WTC11 (cell line): ENCODE data around the gene TYMS. TPM values are rescaled to one million over a fixed set of nuclear protein-coding genes. Genes with fewer than 3 reads are reported as not detected.

Source experiments
- ATAC-seq: fragments of 200-7000 bp; cut with Tn5 transposase; 2 replicates; pipeline ENCODE4 v1.10.0; 2021; ENCODE audit warnings: mild to moderate bottlenecking, moderate library complexity
- CTCF ChIA-PET: fragments of 300-600 bp; sonication (Branson Sonifier 250); formaldehyde crosslinking; loops from one replicate; lab custom pipeline; 2021; ENCODE audit warnings: antibody characterized with exemption; lab: Charles Lee
- POLR2A ChIA-PET: fragments of 350-600 bp; sonication (Branson Sonifier 250); formaldehyde crosslinking; loops from one replicate; lab custom pipeline; 2021; ENCODE audit warnings: antibody characterized with exemption; lab: Charles Lee
- DNase-seq: peaks from one replicate; pipeline ENCODE4 v3.0.0; 2021; ENCODE audit warnings: low spot score
- H3K27ac Mint-ChIP-seq: 2 replicates; pipeline ENCODE4 v1.8.0; 2021; ENCODE audit warnings: mixed read lengths
- H3K27me3 Mint-ChIP-seq: 2 replicates; pipeline ENCODE4 v1.8.0; 2021; ENCODE audit warnings: low read depth, mild to moderate bottlenecking, moderate library complexity, mixed read lengths
- H3K36me3 Mint-ChIP-seq: 2 replicates; pipeline ENCODE4 v1.8.0; 2021; ENCODE audit warnings: mixed read lengths
- H3K4me1 Mint-ChIP-seq: 2 replicates; pipeline ENCODE4 v1.8.0; 2022; ENCODE audit warnings: mixed read lengths
- H3K4me3 Mint-ChIP-seq: 2 replicates; pipeline ENCODE4 v1.8.0; 2021; ENCODE audit warnings: mild to moderate bottlenecking, moderate library complexity, mixed read lengths
- H3K9me3 Mint-ChIP-seq: 2 replicates; pipeline ENCODE4 v1.8.0; 2021; ENCODE audit warnings: mixed read lengths
- CREB1 ChIP-seq: sonication (generic); formaldehyde crosslinking; IDR thresholded peaks from 2 replicates; pipeline ENCODE4 v1.8.0; 2023; ENCODE audit warnings: mild to moderate bottlenecking, missing genetic modification reagents
- EMX1 ChIP-seq: fragments of 250-450 bp; sonication (Bioruptor Pico); IDR thresholded peaks from 2 replicates; pipeline ENCODE4 v1.8.0; 2021; ENCODE audit warnings: mild to moderate bottlenecking
- ESRRA ChIP-seq: sonication (generic); formaldehyde crosslinking; IDR thresholded peaks from 2 replicates; pipeline ENCODE4 v1.8.1; 2022; ENCODE audit warnings: mild to moderate bottlenecking, missing genetic modification reagents, borderline replicate concordance
- ETV6 ChIP-seq: sonication (generic); formaldehyde crosslinking; IDR thresholded peaks from 2 replicates; pipeline ENCODE4 v1.8.1; 2022; ENCODE audit warnings: mild to moderate bottlenecking, missing genetic modification reagents
- FOXJ3 ChIP-seq: sonication (generic); formaldehyde crosslinking; IDR thresholded peaks from 2 replicates; pipeline ENCODE4 v1.9.0; 2021; ENCODE audit warnings: missing genetic modification reagents, mild to moderate bottlenecking, borderline replicate concordance
- FOXP1 ChIP-seq: sonication (generic); formaldehyde crosslinking; IDR thresholded peaks from 2 replicates; pipeline ENCODE4 v1.8.0; 2022; ENCODE audit warnings: missing genetic modification reagents, mild to moderate bottlenecking, moderate library complexity, borderline replicate concordance
- KAT7 ChIP-seq: sonication (generic); formaldehyde crosslinking; IDR thresholded peaks from 2 replicates; pipeline ENCODE4 v1.8.1; 2023; ENCODE audit warnings: missing genetic modification reagents, mild to moderate bottlenecking, borderline replicate concordance
- NR2C2 ChIP-seq: sonication (generic); formaldehyde crosslinking; IDR thresholded peaks from 2 replicates; pipeline ENCODE4 v1.8.0; 2022; ENCODE audit warnings: mild to moderate bottlenecking, missing genetic modification reagents
- RORB ChIP-seq: fragments of 250-450 bp; sonication (Bioruptor Pico); IDR thresholded peaks from 2 replicates; pipeline ENCODE4 v1.9.0; 2021; ENCODE audit warnings: mild to moderate bottlenecking
- SMAD3 ChIP-seq: sonication (generic); formaldehyde crosslinking; IDR thresholded peaks from 2 replicates; pipeline ENCODE4 v1.8.0; 2022; ENCODE audit warnings: missing genetic modification reagents, mild to moderate bottlenecking, borderline replicate concordance
- SMAD4 ChIP-seq: sonication (generic); formaldehyde crosslinking; IDR thresholded peaks from 2 replicates; pipeline ENCODE4 v1.8.0; 2022; ENCODE audit warnings: mild to moderate bottlenecking, missing genetic modification reagents
- SOX15 ChIP-seq: fragments of 250-450 bp; sonication (Bioruptor Pico); IDR thresholded peaks from 2 replicates; pipeline ENCODE4 v1.9.0; 2021; ENCODE audit warnings: mild to moderate bottlenecking
- SP1 ChIP-seq: sonication (generic); formaldehyde crosslinking; conservative IDR thresholded peaks from 2 replicates; pipeline ENCODE4 v1.8.1; 2022; ENCODE audit warnings: missing genetic modification reagents
- TP53 ChIP-seq: sonication (generic); formaldehyde crosslinking; IDR thresholded peaks from 2 replicates; pipeline ENCODE4 v1.8.1; 2023; ENCODE audit warnings: mild to moderate bottlenecking, missing genetic modification reagents
- total RNA-seq: library from RNA; stranded (reverse); gene quantifications from 3 replicates; pipeline ENCODE4 v1.2.3, GENCODE V29; 2021
- TF ChIP-seq, protein P1 (sequence below): sonication (generic); formaldehyde crosslinking; IDR thresholded peaks from 2 replicates; pipeline ENCODE4 v1.8.1; 2022; ENCODE audit warnings: mild to moderate bottlenecking, missing genetic modification reagents, moderate library complexity, borderline replicate concordance
- TF ChIP-seq, protein P2 (sequence below): sonication (generic); formaldehyde crosslinking; IDR thresholded peaks from 2 replicates; pipeline ENCODE4 v1.8.0; 2022; ENCODE audit warnings: mild to moderate bottlenecking, missing genetic modification reagents
- TF ChIP-seq, protein P3 (sequence below): fragments of 250-450 bp; sonication (Bioruptor Pico); IDR thresholded peaks from 2 replicates; pipeline ENCODE4 v1.8.0; 2021; ENCODE audit warnings: mild to moderate bottlenecking
- TF ChIP-seq, protein P4 (sequence below): fragments of 250-450 bp; sonication (Bioruptor Pico); IDR thresholded peaks from 2 replicates; pipeline ENCODE4 v1.9.0; 2021; ENCODE audit warnings: mild to moderate bottlenecking
- TF ChIP-seq, protein P5 (sequence below): fragments of 250-450 bp; sonication (Bioruptor Pico); conservative IDR thresholded peaks from 2 replicates; pipeline ENCODE4 v1.9.0; 2021; ENCODE audit warnings: mild to moderate bottlenecking

Gene TYMS
- total RNA-seq, 1 experiment from 2014 or later = 86.4 TPM

DNA sequence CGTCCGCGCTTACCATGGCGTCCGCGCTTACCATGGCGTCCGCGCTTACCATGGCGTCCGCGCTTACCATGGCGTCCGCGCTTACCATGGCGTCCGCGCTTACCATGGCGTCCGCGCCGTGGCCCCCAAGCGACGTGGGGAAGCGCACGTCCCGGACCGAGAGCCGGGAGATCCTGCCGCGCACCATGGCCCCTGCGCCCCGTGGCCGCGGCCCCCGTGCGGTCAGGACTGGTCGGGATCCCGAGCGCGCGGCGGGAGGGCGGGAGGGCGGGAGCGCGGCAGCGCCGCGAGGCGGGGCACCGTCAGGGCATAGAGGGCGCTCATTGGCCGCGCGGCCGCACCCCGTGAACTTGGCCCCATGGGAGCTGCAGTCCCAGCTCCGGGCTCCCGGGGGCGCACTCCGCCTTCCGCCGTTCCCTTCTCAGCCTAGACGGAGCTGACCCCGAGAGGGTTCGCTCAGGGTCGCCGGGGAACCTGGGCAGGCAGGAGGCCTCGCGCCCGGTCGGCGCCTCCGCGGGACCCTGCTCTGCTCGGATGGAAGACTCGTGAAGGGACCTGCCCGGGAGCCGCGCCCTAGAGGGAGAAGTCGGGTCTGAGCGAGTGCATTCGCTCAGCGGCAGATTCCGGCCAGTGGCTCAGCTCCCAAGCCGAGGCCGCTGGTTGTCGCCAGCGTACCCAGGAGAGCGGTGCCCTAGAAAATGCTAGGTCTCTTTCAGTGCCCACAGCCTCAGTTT, 55.1 kb downstream of the TYMS start, which contains the start of gene ENOSF1 (continued):
- TF ChIP-seq SP1 (CRISPR knock-in tag) (0 out of 2 replicates have a peak, but pooled peaks have one; percentile 59), TP53 (no peak), FOXP1 (CRISPR knock-in tag) (no peak), FOXJ3 (CRISPR knock-in tag) (no peak), RORB (CRISPR knock-in tag) (no peak), SMAD4 (CRISPR knock-in tag) (peak; percentile 95)
- TF ChIP-seq, protein P1, sequence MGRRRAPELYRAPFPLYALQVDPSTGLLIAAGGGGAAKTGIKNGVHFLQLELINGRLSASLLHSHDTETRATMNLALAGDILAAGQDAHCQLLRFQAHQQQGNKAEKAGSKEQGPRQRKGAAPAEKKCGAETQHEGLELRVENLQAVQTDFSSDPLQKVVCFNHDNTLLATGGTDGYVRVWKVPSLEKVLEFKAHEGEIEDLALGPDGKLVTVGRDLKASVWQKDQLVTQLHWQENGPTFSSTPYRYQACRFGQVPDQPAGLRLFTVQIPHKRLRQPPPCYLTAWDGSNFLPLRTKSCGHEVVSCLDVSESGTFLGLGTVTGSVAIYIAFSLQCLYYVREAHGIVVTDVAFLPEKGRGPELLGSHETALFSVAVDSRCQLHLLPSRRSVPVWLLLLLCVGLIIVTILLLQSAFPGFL (CRISPR knock-in tag) = no peak
- TF ChIP-seq, protein P2, sequence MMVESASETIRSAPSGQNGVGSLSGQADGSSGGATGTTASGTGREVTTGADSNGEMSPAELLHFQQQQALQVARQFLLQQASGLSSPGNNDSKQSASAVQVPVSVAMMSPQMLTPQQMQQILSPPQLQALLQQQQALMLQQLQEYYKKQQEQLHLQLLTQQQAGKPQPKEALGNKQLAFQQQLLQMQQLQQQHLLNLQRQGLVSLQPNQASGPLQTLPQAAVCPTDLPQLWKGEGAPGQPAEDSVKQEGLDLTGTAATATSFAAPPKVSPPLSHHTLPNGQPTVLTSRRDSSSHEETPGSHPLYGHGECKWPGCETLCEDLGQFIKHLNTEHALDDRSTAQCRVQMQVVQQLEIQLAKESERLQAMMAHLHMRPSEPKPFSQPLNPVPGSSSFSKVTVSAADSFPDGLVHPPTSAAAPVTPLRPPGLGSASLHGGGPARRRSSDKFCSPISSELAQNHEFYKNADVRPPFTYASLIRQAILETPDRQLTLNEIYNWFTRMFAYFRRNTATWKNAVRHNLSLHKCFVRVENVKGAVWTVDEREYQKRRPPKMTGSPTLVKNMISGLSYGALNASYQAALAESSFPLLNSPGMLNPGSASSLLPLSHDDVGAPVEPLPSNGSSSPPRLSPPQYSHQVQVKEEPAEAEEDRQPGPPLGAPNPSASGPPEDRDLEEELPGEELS = peak; percentile 66; the same call in 1 of the 2 replicates
- TF ChIP-seq, protein P3, sequence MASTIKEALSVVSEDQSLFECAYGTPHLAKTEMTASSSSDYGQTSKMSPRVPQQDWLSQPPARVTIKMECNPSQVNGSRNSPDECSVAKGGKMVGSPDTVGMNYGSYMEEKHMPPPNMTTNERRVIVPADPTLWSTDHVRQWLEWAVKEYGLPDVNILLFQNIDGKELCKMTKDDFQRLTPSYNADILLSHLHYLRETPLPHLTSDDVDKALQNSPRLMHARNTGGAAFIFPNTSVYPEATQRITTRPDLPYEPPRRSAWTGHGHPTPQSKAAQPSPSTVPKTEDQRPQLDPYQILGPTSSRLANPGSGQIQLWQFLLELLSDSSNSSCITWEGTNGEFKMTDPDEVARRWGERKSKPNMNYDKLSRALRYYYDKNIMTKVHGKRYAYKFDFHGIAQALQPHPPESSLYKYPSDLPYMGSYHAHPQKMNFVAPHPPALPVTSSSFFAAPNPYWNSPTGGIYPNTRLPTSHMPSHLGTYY (CRISPR knock-in tag) = no peak
- TF ChIP-seq, protein P4, sequence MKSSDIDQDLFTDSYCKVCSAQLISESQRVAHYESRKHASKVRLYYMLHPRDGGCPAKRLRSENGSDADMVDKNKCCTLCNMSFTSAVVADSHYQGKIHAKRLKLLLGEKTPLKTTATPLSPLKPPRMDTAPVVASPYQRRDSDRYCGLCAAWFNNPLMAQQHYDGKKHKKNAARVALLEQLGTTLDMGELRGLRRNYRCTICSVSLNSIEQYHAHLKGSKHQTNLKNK = no peak
- TF ChIP-seq, protein P5, sequence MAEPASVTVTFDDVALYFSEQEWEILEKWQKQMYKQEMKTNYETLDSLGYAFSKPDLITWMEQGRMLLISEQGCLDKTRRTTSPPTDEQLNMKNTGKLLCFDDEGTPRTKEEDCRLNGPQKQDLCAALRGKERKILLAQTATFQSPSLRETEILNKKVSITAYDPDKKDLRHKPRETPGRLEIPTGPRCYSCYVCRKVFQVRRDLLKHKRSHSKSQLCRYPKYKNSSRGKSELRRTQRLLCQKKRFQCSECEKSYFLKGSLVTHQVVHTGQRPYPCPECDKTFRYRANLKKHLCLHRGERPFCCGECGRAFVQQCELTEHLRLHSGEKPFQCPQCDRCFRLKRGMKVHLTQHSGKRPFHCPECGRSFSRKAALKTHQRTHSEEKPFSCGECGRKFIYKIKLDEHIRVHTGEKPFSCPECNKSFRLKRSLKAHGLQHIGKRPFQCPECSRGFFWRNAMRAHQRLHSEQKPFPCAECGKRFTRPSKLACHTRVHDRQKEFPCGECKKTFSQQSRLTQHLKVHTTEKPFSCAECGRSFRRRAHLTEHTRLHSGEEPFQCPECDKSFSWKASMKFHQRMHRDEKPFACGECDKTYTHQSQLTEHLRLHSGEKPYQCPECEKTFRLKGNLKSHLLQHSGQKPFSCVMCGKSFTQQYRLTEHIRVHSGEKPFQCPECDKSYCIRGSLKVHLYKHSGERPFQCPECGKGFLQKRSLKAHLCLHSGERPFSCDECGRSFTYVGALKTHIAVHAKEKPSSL (CRISPR knock-in tag) = no peak
- TF ChIP-seq, all 79 proteins: peak for 18

DNA sequence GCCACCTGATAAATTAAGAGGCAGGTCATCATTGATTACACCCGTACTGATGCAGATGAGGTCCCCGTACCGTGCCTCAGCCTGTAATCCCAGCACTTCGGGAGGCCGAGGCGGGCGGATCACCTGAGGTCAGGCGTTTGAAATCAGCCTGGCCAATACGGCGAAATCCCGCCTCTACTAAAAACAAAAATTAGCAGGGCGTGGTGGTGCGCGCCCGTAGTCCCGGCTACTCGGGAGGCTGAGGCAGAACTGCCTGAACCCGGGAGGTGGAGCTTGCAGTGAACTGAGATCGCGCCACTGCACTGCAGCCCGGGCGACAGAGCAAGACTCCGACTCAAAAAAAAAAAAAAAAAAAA, 55.7 kb downstream of the TYMS start:
- ChIA-PET CTCF (interaction anchor here (0.6 to 1.8 kb wide), 35 partner anchors 11 to 271 kb away, joined by 3 to 50 read pairs (median 5); partner anchors contain the start of gene TYMS), POLR2A (interaction anchor here (1.0 to 2.0 kb wide), 4 partner anchors 26 to 119 kb away, joined by 3 to 10 read pairs (median 4); partner anchors contain the start of gene TYMS)
- TF ChIP-seq KAT7 (CRISPR knock-in tag) (0 out of 2 replicates have a peak, but pooled peaks have one; percentile 3), ESRRA (no peak)
- no peak for ATAC-seq
- DNase-seq = no peak
- H3K27me3 Mint-ChIP-seq = no peaks in the 10 kb centered on the region; the same call in 1 of the 2 replicates
- H3K4me1 Mint-ChIP-seq = peaks cover 8% of the 10 kb centered on the region
- H3K27ac Mint-ChIP-seq = no peak overlapping the region
- H3K36me3 Mint-ChIP-seq = peaks cover 8% of the 10 kb centered on the region
- H3K9me3 Mint-ChIP-seq = no peaks in the 10 kb centered on the region
- H3K4me3 Mint-ChIP-seq = peak overlapping the region; percentile 56

DNA sequence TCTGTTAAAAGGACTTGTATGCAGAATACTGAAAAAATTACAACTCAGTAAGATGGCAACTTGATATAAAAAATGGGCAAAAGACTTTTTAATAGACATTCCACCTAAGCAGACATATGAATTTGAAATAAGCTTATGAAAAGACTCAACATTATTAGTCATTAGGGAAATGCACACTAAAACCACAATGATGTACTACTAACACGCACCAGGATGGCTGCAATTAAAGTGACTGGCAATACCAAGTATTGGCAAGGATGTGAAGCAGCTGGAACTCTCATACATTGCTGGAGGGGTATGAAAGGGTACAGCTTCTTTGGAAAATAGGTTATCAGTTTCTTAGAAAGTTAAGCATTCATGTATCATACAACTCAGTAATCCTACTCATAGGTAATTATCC, 58.2 kb downstream of the TYMS start:
- no peaks in the 10 kb centered on the region for H3K9me3 Mint-ChIP-seq
- ATAC-seq = no peak
- POLR2A ChIA-PET = no interaction called here
- no peak overlapping the region for H3K4me3 Mint-ChIP-seq
- H3K27ac Mint-ChIP-seq = no peak overlapping the region
- H3K36me3 Mint-ChIP-seq = no peaks in the 10 kb centered on the region
- TF ChIP-seq ETV6 (CRISPR knock-in tag) (no peak), NR2C2 (CRISPR knock-in tag) (no peak), SMAD3 (CRISPR knock-in tag) (no peak), SOX15 (no peak), CREB1 (CRISPR knock-in tag) (no peak), EMX1 (CRISPR knock-in tag) (no peak)
- TF ChIP-seq, protein P2 = no peak
- peaks cover 5% of the 10 kb centered on the region for H3K4me1 Mint-ChIP-seq
- H3K27me3 Mint-ChIP-seq = no peaks in the 10 kb centered on the region; the same call in 1 of the 2 replicates
- CTCF ChIA-PET = interaction anchor here (1.2 to 1.8 kb wide), 2 partner anchors 115 to 116 kb away, joined by 4 to 5 read pairs; no protein-coding TSS in a partner anchor
- DNase-seq = no peak
